Measurements from ENCODE around the gene APBA2. TPM values are rescaled to one million over a fixed set of nuclear protein-coding genes. Genes with fewer than 3 reads are reported as not detected.

APBA2 gene
- total and polyA plus RNA-seq, 2 of the 4 experiments (the other 2 are of a cell fraction): 21.7 to 33.0 TPM

GRCh38 chr15:29107291-29107890 lies 221.6 kb downstream of the APBA2 start:
- no peak overlapping the region for H3K56ac ChIP-seq (ENCODE audit: extremely low read depth, insufficient read depth, low read length)
- no peak overlapping the region for H2AK5ac ChIP-seq (ENCODE audit: low read depth, low read length)
- ATAC-seq (ENCODE audit: low read depth): no peak
- no peak overlapping the region for H2BK5ac ChIP-seq (ENCODE audit: low read depth, low read length, poor library complexity, severe bottlenecking)
- ChIA-PET POLR2A (ENCODE audit: unreplicated experiment) (no interaction called here), CTCF (interaction anchor here (1.1 kb wide), 1 partner anchor 17 kb away, joined by 3 read pairs; no protein-coding TSS in a partner anchor)
- H4K8ac ChIP-seq (ENCODE audit: low read depth in 2 of 2, low read length in 2 of 2): no peak overlapping the region
- no peak overlapping the region for H2BK15ac ChIP-seq (ENCODE audit: low read depth, low read length)
- no peak overlapping the region for H3K4me3 ChIP-seq (ENCODE audit: insufficient read depth, low read depth, low read length)
- no CpG with 5 or more reads among the region's 19 CpGs for WGBS, 2 experiments (ENCODE audit: extremely low coverage in 2 of 2, insufficient read length in 1 of 2)
- no peaks in the 10 kb centered on the region for H3K9me3 ChIP-seq (ENCODE audit: control insufficient read depth, insufficient read depth, low read length)
- no peak for TF ChIP-seq RFX5 (IDR thresholded peaks at IDR 0.05; ENCODE audit: low read depth, low read length)
- no peak for TF ChIP-seq RCOR1 (IDR thresholded peaks at IDR 0.05; ENCODE audit: insufficient replicate concordance, low read length)
- TF ChIP-seq MAZ (IDR thresholded peaks at IDR 0.05; ENCODE audit: borderline replicate concordance, low read depth, low read length): no peak
- TF ChIP-seq MXI1 (IDR thresholded peaks at IDR 0.05; ENCODE audit: borderline replicate concordance, low read depth, low read length): no peak
- TF ChIP-seq CEBPB (IDR thresholded peaks at IDR 0.05; ENCODE audit: low read depth, low read length): no peak
- no peak for TF ChIP-seq CHD1 (IDR thresholded peaks at IDR 0.05; ENCODE audit: low read depth, low read length)
- TF ChIP-seq RAD21 (IDR thresholded peaks at IDR 0.05; ENCODE audit: low read length): no peak
- TF ChIP-seq, protein P1, sequence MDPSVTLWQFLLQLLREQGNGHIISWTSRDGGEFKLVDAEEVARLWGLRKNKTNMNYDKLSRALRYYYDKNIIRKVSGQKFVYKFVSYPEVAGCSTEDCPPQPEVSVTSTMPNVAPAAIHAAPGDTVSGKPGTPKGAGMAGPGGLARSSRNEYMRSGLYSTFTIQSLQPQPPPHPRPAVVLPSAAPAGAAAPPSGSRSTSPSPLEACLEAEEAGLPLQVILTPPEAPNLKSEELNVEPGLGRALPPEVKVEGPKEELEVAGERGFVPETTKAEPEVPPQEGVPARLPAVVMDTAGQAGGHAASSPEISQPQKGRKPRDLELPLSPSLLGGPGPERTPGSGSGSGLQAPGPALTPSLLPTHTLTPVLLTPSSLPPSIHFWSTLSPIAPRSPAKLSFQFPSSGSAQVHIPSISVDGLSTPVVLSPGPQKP (IDR thresholded peaks at IDR 0.05; ENCODE audit: borderline replicate concordance, low read depth, low read length): no peak
- TF ChIP-seq, protein P2, sequence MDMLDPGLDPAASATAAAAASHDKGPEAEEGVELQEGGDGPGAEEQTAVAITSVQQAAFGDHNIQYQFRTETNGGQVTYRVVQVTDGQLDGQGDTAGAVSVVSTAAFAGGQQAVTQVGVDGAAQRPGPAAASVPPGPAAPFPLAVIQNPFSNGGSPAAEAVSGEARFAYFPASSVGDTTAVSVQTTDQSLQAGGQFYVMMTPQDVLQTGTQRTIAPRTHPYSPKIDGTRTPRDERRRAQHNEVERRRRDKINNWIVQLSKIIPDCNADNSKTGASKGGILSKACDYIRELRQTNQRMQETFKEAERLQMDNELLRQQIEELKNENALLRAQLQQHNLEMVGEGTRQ (IDR thresholded peaks at IDR 0.05; ENCODE audit: low read depth, low read length): no peak
- H2BK20ac ChIP-seq (ENCODE audit: low read depth, low read length): no peak overlapping the region
- peaks cover 13% of the 10 kb centered on the region for H3K36me3 ChIP-seq (ENCODE audit: control insufficient read depth, insufficient read depth, low read length)
- no peaks in the 10 kb centered on the region; a peak in 1 of 4 replicates for H3K79me1 ChIP-seq (ENCODE audit: low read depth in 1 of 2, low read length in 2 of 2)
- H3K23ac ChIP-seq (ENCODE audit: low read depth, low read length): no peak overlapping the region
- H3K27ac ChIP-seq (ENCODE audit: insufficient read depth, low read length): no peak overlapping the region
- no peak overlapping the region for H3K9ac ChIP-seq (ENCODE audit: low read depth, low read length)
- in situ Hi-C loops (cut with MboI; ENCODE audit: low sequenced_read_pairs): no loop called here
- no peak overlapping the region for H3K4me2 ChIP-seq (ENCODE audit: low read depth, low read length)
- no peak for DNase-seq
- no peaks in the 10 kb centered on the region for H3K9me1 ChIP-seq (ENCODE audit: insufficient read depth, low read length)
- H2AK9ac ChIP-seq (replicated peaks; ENCODE audit: low read depth, low read length, poor library complexity): no peak overlapping the region
- intact Hi-C loops (cut with micrococcal nuclease): no loop called here
- no peak overlapping the region for H3K18ac ChIP-seq (ENCODE audit: low read depth, low read length)
- no peak overlapping the region for H3K4ac ChIP-seq (ENCODE audit: low read depth, low read length)
- BruUV-seq (replicated peaks): no TSS peak
- H4K20me1 ChIP-seq (ENCODE audit: insufficient read depth, low read length): no peaks in the 10 kb centered on the region; the same call in 1 of the 2 replicates
- no peak overlapping the region for H4K91ac ChIP-seq (ENCODE audit: insufficient read depth, low read depth, low read length)
- no peak overlapping the region for H2AFZ ChIP-seq (replicated peaks; ENCODE audit: low read length, poor library complexity)
- dilution Hi-C loops (cut with HindIII; ENCODE audit: low sequenced_read_pairs, unreplicated experiment): no loop called here
- H2BK120ac ChIP-seq (ENCODE audit: low read depth, low read length): no peak overlapping the region
- no peaks in the 10 kb centered on the region for H3K27me3 ChIP-seq (ENCODE audit: control insufficient read depth, insufficient read depth, low read length)
- no peak overlapping the region for H3K14ac ChIP-seq (replicated peaks; ENCODE audit: low read depth, low read length)
- H3K4me1 ChIP-seq (ENCODE audit: control insufficient read depth, insufficient read depth, low read length): no peaks in the 10 kb centered on the region
- no peak overlapping the region for H4K5ac ChIP-seq (ENCODE audit: low read depth, low read length)
